Liver (tissue), 3 donors: ENCODE measurements around the gene P4HB.

Experiments
- ATF3 ChIP-seq: IDR thresholded peaks from 2 replicates; pipeline ENCODE4 v1.6.1; 2016; ENCODE audit warnings: antibody characterized with exemption
- CTCF ChIP-seq: fragments of 150-350 bp; IDR thresholded peaks from 2 replicates; pipeline ENCODE4 v1.5.1; 2017; ENCODE audit warnings: improper control_type of control experiment, low read depth, low read length; ENCODE audit not compliant: missing input control
- GABPA ChIP-seq, 2 donors: IDR thresholded peaks in 1 of 2; conservative IDR thresholded peaks in 1 of 2; 2 replicates each; pipeline ENCODE4 v1.6.1; 2016; ENCODE audit warnings: antibody characterized with exemption in 2 of 2, mild to moderate bottlenecking in 1 of 2, moderate library complexity in 1 of 2
- MAX ChIP-seq: IDR thresholded peaks from 2 replicates; pipeline ENCODE4 v1.6.1; 2016; ENCODE audit warnings: antibody characterized with exemption
- RXRA ChIP-seq, 2 donors: IDR thresholded peaks; 2 replicates each; pipeline ENCODE4 v1.6.1; 2017 to 2018; ENCODE audit warnings: antibody characterized with exemption in 2 of 2, mild to moderate bottlenecking in 1 of 2
- SP1 ChIP-seq: IDR thresholded peaks from 2 replicates; pipeline ENCODE4 v1.6.1; 2018; ENCODE audit warnings: antibody characterized with exemption, mild to moderate bottlenecking
- YY1 ChIP-seq: IDR thresholded peaks from 2 replicates; pipeline ENCODE4 v1.6.1; 2016; ENCODE audit warnings: antibody characterized with exemption, mild to moderate bottlenecking
- ZBTB33 ChIP-seq: IDR thresholded peaks from 2 replicates; pipeline ENCODE4 v1.6.1; 2016; ENCODE audit warnings: antibody characterized with exemption
- donor health status: healthy.
- donor health status: healthy.

- TF ChIP-seq CTCF (no peak), ZBTB33 (no peak), RXRA (IDR thresholded peaks at IDR 0.05) (no peak), ATF3 (no peak), YY1 (no peak), SP1 (no peak), MAX (no peak), GABPA (IDR thresholded peaks at IDR 0.05 in 1 of 2, conservative IDR thresholded peaks at IDR 0.05 in 1 of 2) (no peak)
Measured at GRCh38 chr17:81838753-81839255, 21.5 kb downstream of the P4HB start.
